ENCODE measurements around the gene PRDM16. TPM values are rescaled to one million over a fixed set of nuclear protein-coding genes. Genes with fewer than 3 reads are reported as not detected.

PRDM16 gene
- total and polyA plus RNA-seq, 2 of the 4 experiments (the other 2 are of a cell fraction): 0.02 TPM; not detected in 1

- Histone ChIP-seq H4K20me1 (ENCODE audit: insufficient read depth, low read length) (no peaks in the 10 kb centered on the region), H3K4me2 (ENCODE audit: low read depth, low read length) (no peak overlapping the region), H3K9me3 (ENCODE audit: control insufficient read depth, insufficient read depth, low read length) (no peaks in the 10 kb centered on the region), H3K79me1 (ENCODE audit: low read depth in 1 of 2, low read length in 2 of 2) (no peaks in the 10 kb centered on the region), H2BK20ac (ENCODE audit: low read depth, low read length) (no peak overlapping the region), H2BK15ac (ENCODE audit: low read depth, low read length) (no peak overlapping the region), H2BK5ac (ENCODE audit: low read depth, low read length, poor library complexity, severe bottlenecking) (no peak overlapping the region), H4K5ac (ENCODE audit: low read depth, low read length) (no peak overlapping the region), H3K36me3 (ENCODE audit: control insufficient read depth, insufficient read depth, low read length) (no peaks in the 10 kb centered on the region), H2AFZ (replicated peaks; ENCODE audit: low read length, poor library complexity) (no peak overlapping the region), H3K18ac (ENCODE audit: low read depth, low read length) (no peak overlapping the region), H2AK5ac (ENCODE audit: low read depth, low read length) (no peak overlapping the region), H2AK9ac (replicated peaks; ENCODE audit: low read depth, low read length, poor library complexity) (no peak overlapping the region), H4K8ac (ENCODE audit: low read depth in 2 of 2, low read length in 2 of 2) (no peak overlapping the region), H3K4me1 (ENCODE audit: control insufficient read depth, insufficient read depth, low read length) (no peaks in the 10 kb centered on the region), H3K9ac (ENCODE audit: low read depth, low read length) (no peak overlapping the region), H3K9me1 (ENCODE audit: insufficient read depth, low read length) (no peaks in the 10 kb centered on the region), H3K4me3 (ENCODE audit: insufficient read depth, low read depth, low read length) (no peak overlapping the region), H3K23ac (ENCODE audit: low read depth, low read length) (no peak overlapping the region), H3K14ac (replicated peaks; ENCODE audit: low read depth, low read length) (no peak overlapping the region), H2BK120ac (ENCODE audit: low read depth, low read length) (no peak overlapping the region), H4K91ac (ENCODE audit: insufficient read depth, low read depth, low read length) (no peak overlapping the region), H3K56ac (ENCODE audit: extremely low read depth, insufficient read depth, low read length) (no peak overlapping the region), H3K27me3 (ENCODE audit: control insufficient read depth, insufficient read depth, low read length) (no peaks in the 10 kb centered on the region; the same call in 1 of the 2 replicates), H3K4ac (ENCODE audit: low read depth, low read length) (no peak overlapping the region), H3K27ac (ENCODE audit: insufficient read depth, low read length) (no peak overlapping the region)
- TF ChIP-seq RAD21 (IDR thresholded peaks at IDR 0.05; ENCODE audit: low read length) (no peak), USF2 (IDR thresholded peaks at IDR 0.05; ENCODE audit: low read depth, low read length) (no peak), POLR2A (IDR thresholded peaks at IDR 0.05; ENCODE audit: low read depth, low read length) (no peak), MAFK (IDR thresholded peaks at IDR 0.05; ENCODE audit: low read depth, low read length) (no peak), MAZ (IDR thresholded peaks at IDR 0.05; ENCODE audit: borderline replicate concordance, low read depth, low read length) (no peak), RCOR1 (IDR thresholded peaks at IDR 0.05; ENCODE audit: insufficient replicate concordance, low read length) (no peak), CTCF (conservative IDR thresholded peaks at IDR 0.05; ENCODE audit: low read depth, low read length) (no peak), CHD1 (IDR thresholded peaks at IDR 0.05; ENCODE audit: low read depth, low read length) (no peak), NFE2L2 (IDR thresholded peaks at IDR 0.05; ENCODE audit: low read depth, low read length) (no peak), MXI1 (IDR thresholded peaks at IDR 0.05; ENCODE audit: borderline replicate concordance, low read depth, low read length) (no peak), SMC3 (IDR thresholded peaks at IDR 0.05; ENCODE audit: low read depth, low read length) (no peak)
- in situ Hi-C loops (cut with MboI; ENCODE audit: low sequenced_read_pairs) (no loop called here), intact Hi-C loops (cut with micrococcal nuclease) (no loop called here), dilution Hi-C loops (cut with HindIII; ENCODE audit: low sequenced_read_pairs, unreplicated experiment) (no loop called here)
- BruUV-seq (replicated peaks): no TSS peak
- ATAC-seq (ENCODE audit: low read depth): no peak
- 68% methylated on average over 17 of the region's 24 CpGs; no CpG with 5 or more reads in 1 of the 2 experiments for WGBS, 2 experiments (ENCODE audit: extremely low coverage in 2 of 2, insufficient read length in 1 of 2)
- DNase-seq: no peak
- CTCF ChIA-PET: no interaction called here
- POLR2A ChIA-PET (ENCODE audit: unreplicated experiment): no interaction called here
Measured at GRCh38 chr1:3377604-3378279, 308.7 kb downstream of the PRDM16 start.
